SK-N-SH (cell line): Measurements from ENCODE around the gene EPHA10. TPM values are rescaled to one million over a fixed set of nuclear protein-coding genes. Genes with fewer than 3 reads are reported as not detected.
A peak's percentile ranks its signal among the peaks of the same experiment; 100 is the strongest.

ENCODE experiments used
- CTCF ChIA-PET: fragments of 300-600, 350-600 bp; formaldehyde crosslinking; extraction: SDS; loops from one replicate; lab custom pipeline; 2021; lab: Yijun Ruan, JAX
- POLR2A ChIA-PET: fragments of 350-600 bp; sonication (Branson Sonifier 250); formaldehyde crosslinking; extraction: SDS; loops from one replicate; lab custom pipeline; 2020; ENCODE audit warnings: antibody characterized with exemption, inconsistent platforms; lab: Yijun Ruan, JAX
- DNase-seq: peaks from one replicate; pipeline ENCODE4 v3.0.0; 2012
- H2AFZ ChIP-seq: fragments of 200-600 bp; sonication (generic); 2 replicates; pipeline ENCODE4 v1.8.1; 2016; ENCODE audit warnings: antibody characterized with exemption, mild to moderate bottlenecking, low read depth
- H3F3A ChIP-seq: fragments of 200-600 bp; sonication (generic); replicated peaks from 2 replicates; pipeline ENCODE3; 2016; ENCODE audit warnings: antibody characterized with exemption, mild to moderate bottlenecking; ENCODE audit not compliant: insufficient read depth
- H3K27ac ChIP-seq, 2 experiments: fragments of 200-500 bp in 1 of 2; fragments of 200-600 bp in 1 of 2; sonication (Bioruptor generic) in 1 of 2; sonication (generic), shearing (Covaris generic) in 1 of 2; 2 replicates each; pipeline versions ENCODE4 v1.5.1 to v1.6.1; 2014 to 2016; ENCODE audit warnings: low read depth in 2 of 2, inconsistent platforms in 1 of 2, low read length in 1 of 2, mild to moderate bottlenecking in 1 of 2, mixed read lengths in 1 of 2
- H3K27me3 ChIP-seq: fragments of 200-600 bp; sonication (generic), shearing (Covaris generic); 2 replicates; pipeline ENCODE4 v1.6.1; 2016; ENCODE audit warnings: mixed run types; ENCODE audit not compliant: insufficient read depth
- H3K36me3 ChIP-seq, 2 experiments: fragments of 200-500 bp in 1 of 2; fragments of 200-600 bp in 1 of 2; sonication (Bioruptor generic) in 1 of 2; sonication (generic) in 1 of 2; replicated peaks in 1 of 2; 2 replicates each; pipeline versions ENCODE3 to v1.5.1; 2014 to 2016; ENCODE audit warnings: low read length in 1 of 2, mild to moderate bottlenecking in 1 of 2; ENCODE audit not compliant: insufficient read depth in 2 of 2, control insufficient read depth in 1 of 2
- H3K4me1 ChIP-seq, 2 experiments: fragments of 200-500 bp in 1 of 2; fragments of 200-600 bp in 1 of 2; sonication (Bioruptor generic) in 1 of 2; sonication (generic), shearing (Covaris generic) in 1 of 2; 2 replicates each; pipeline versions ENCODE4 v1.5.1 to v1.6.1; 2014 to 2016; ENCODE audit warnings: low read depth in 1 of 2, low read length in 1 of 2, mixed run types in 1 of 2; ENCODE audit not compliant: insufficient read depth in 2 of 2, control insufficient read depth in 1 of 2
- H3K4me2 ChIP-seq: fragments of 200-600 bp; sonication (generic), shearing (Covaris generic); 2 replicates; pipeline ENCODE4 v1.6.1; 2017; ENCODE audit warnings: mixed run types
- H3K4me3 ChIP-seq, 2 experiments: fragments of 200-500 bp in 1 of 2; fragments of 200-600 bp in 1 of 2; sonication (Bioruptor generic) in 1 of 2; sonication (generic), shearing (Covaris generic) in 1 of 2; 2 replicates each; pipeline versions ENCODE4 v1.5.1 to v1.8.1; 2014 to 2016; ENCODE audit warnings: low read depth in 2 of 2, inconsistent platforms in 1 of 2, low read length in 1 of 2, mild to moderate bottlenecking in 1 of 2, mixed read lengths in 1 of 2, moderate library complexity in 1 of 2
- H3K79me2 ChIP-seq: fragments of 200-600 bp; sonication (generic); 2 replicates; pipeline ENCODE4 v1.8.1; 2017; ENCODE audit warnings: mild to moderate bottlenecking; ENCODE audit not compliant: insufficient read depth
- H3K9ac ChIP-seq: fragments of 200-600 bp; sonication (generic); 2 replicates; pipeline ENCODE4 v1.6.1; 2017; ENCODE audit warnings: mixed run types
- H3K9me2 ChIP-seq: fragments of 200-600 bp; sonication (generic); 2 replicates; pipeline ENCODE4 v1.6.1; 2017; ENCODE audit warnings: mixed run types
- H3K9me3 ChIP-seq: fragments of 200-600 bp; sonication (generic); 2 replicates; pipeline ENCODE4 v1.6.1; 2017; ENCODE audit warnings: mixed run types, mild to moderate bottlenecking, moderate library complexity
- H4K20me1 ChIP-seq: fragments of 200-600 bp; sonication (generic); 2 replicates; pipeline ENCODE4 v1.6.1; 2017; ENCODE audit warnings: mild to moderate bottlenecking, mixed run types; ENCODE audit not compliant: insufficient read depth
- ELF1 ChIP-seq: IDR thresholded peaks from 2 replicates; pipeline ENCODE4 v1.4.0; 2012
- EZH2phosphoT487 ChIP-seq: fragments of 200-600 bp; sonication (generic); IDR thresholded peaks from 2 replicates; pipeline ENCODE4 v1.6.1; 2017; ENCODE audit warnings: low read depth, mixed run types, mild to moderate bottlenecking, antibody characterized with exemption, moderate library complexity, borderline replicate concordance
- FOXM1 ChIP-seq: IDR thresholded peaks from 2 replicates; pipeline ENCODE4 v1.4.0; 2012; ENCODE audit warnings: low read depth, mild to moderate bottlenecking
- GABPA ChIP-seq: IDR thresholded peaks from 2 replicates; pipeline ENCODE4 v1.4.0; 2012; ENCODE audit warnings: low read depth, mild to moderate bottlenecking
- POLR2AphosphoS5 ChIP-seq: IDR thresholded peaks from 2 replicates; pipeline ENCODE4 v1.6.1; 2012; ENCODE audit warnings: low read depth, low read length
- RAD21 ChIP-seq: IDR thresholded peaks from 2 replicates; pipeline ENCODE4 v1.6.1; 2012; ENCODE audit warnings: mild to moderate bottlenecking, low read length
- RXRA ChIP-seq: IDR thresholded peaks from 2 replicates; pipeline ENCODE4 v1.4.0; 2012; ENCODE audit warnings: low read depth, mild to moderate bottlenecking, borderline replicate concordance
- YY1 ChIP-seq: IDR thresholded peaks from 2 replicates; pipeline ENCODE4 v1.4.0; 2012; ENCODE audit warnings: low read depth, mild to moderate bottlenecking
- WGBS: methylation state at CpG from one replicate; pipeline ENCODE4 v1.1.6; 2017; ENCODE audit warnings: low lambda C conversion rate; 5-methylcytosine and 5-hydroxymethylcytosine counted together
- polyA plus RNA-seq, 3 experiments: library from polyadenylated mRNA; depleted of rRNA; stranded (reverse); fragments of >200 nt; gene quantifications; 2 replicates each; pipeline ENCODE4 v1.2.3, GENCODE V29; 2012
- TF ChIP-seq, protein P1 (sequence below): fragments of 200-600 bp; sonication (generic); IDR thresholded peaks from 2 replicates; pipeline ENCODE4 v1.6.1; 2017; ENCODE audit warnings: antibody characterized with exemption, mild to moderate bottlenecking, moderate library complexity
- TF ChIP-seq, protein P2 (sequence below): IDR thresholded peaks from 2 replicates; pipeline ENCODE4 v1.4.0; 2012; ENCODE audit warnings: low read depth, borderline replicate concordance

Gene EPHA10
- polyA plus RNA-seq, 1 of the 3 experiments (the other 2 are of a cell fraction) = 0.05 TPM

DNA sequence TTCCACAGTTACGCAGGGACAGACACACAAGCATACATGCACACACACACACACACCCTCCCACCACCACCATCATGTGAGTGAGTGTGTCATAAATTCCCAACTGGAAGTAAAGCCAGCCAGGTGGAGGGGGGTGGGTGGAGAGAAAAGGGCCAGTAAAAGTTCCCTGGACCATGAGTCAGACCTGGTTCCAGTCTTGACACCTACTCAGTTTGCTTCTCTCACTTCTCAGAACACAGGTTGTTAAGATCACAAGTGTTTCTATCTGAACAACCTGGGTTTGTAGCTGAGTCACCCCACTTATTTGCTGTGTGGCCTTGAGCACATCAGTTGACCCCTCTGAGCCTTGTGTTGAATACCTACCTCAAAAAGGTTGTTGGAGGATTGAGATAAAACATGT, 9.6 kb downstream of the EPHA10 start:
- Histone ChIP-seq H3K4me2 (no peak overlapping the region), H3K4me1 (no peaks in the 10 kb centered on the region; a peak in 1 of 4 replicates), H3K9me3 (no peaks in the 10 kb centered on the region), H3K36me3 (no peaks in the 10 kb centered on the region), H4K20me1 (no peaks in the 10 kb centered on the region), H3K9ac (no peak overlapping the region), H3F3A (no peaks in the 10 kb centered on the region), H3K27ac (no peak overlapping the region), H3K9me2 (no peaks in the 10 kb centered on the region), H3K4me3 (no peak overlapping the region), H3K27me3 (peaks cover 22% of the 10 kb centered on the region), H3K79me2 (no peaks in the 10 kb centered on the region), H2AFZ (no peak overlapping the region)
- TF ChIP-seq YY1 = no peak
- TF ChIP-seq GABPA = no peak
- no peak for TF ChIP-seq EZH2phosphoT487
- TF ChIP-seq RXRA = no peak
- no peak for DNase-seq
- WGBS = 85% methylated on average over 1 of the region's 1 CpG
- ChIA-PET CTCF (interaction anchor here (0.8 to 1.2 kb wide), 2 partner anchors 11 to 68 kb away, joined by 3 to 7 read pairs; no protein-coding TSS in a partner anchor), POLR2A (no interaction called here)

DNA sequence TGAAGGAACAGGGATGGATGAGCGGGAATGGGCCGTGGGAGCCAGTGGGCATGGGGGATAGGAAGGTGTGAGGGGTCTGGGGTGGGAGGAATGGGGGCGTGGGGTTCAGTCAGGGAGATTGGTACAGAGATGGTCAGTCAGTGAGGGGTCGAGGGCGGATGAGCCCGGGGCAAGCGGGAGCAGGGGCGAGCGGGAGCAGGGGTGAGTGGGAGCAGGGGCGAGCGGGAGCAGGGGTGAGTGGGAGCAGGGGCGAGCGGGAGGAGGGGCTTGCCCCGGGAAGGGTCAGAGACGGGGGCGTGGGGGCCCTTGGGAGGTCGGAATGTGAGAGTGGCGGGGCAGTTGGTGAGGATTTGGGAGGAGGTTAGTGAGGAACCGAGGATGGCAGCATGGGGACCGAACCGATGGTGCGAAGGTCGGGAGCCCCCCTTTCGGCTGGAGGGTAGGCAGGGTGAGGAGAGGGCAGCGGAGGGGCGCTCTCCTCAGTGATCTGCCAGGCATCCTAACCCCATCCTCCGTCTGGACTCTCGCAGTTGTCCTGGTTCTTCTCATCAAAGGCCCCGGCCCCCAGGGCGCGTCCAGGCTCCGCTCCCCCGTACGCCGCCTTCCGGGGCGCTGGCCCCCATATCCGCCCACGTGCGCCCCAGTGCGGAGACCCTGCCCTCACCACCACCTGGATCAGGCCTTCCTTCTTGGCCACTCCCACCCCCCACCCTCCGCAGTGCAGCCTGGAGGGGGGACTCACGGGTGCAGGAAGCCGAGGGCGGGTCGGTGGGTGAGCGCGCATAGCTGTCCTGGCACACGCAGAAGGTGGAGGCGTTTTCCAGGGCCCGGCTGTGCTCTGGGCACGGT, 11.2 kb downstream of the EPHA10 start:
- no peaks in the 10 kb centered on the region for H3K36me3 ChIP-seq
- no peaks in the 10 kb centered on the region for H4K20me1 ChIP-seq
- DNase-seq = peak; percentile 51
- H3K4me2 ChIP-seq = no peak overlapping the region
- H3K9ac ChIP-seq = no peak overlapping the region
- no peaks in the 10 kb centered on the region for H3K9me2 ChIP-seq
- WGBS = 44% methylated on average over 38 of the region's 52 CpGs
- no peaks in the 10 kb centered on the region for H3F3A ChIP-seq
- H3K9me3 ChIP-seq = no peaks in the 10 kb centered on the region
- CTCF ChIA-PET = no interaction called here
- no peak overlapping the region for H2AFZ ChIP-seq
- POLR2A ChIA-PET = no interaction called here
- no peak overlapping the region for H3K27ac ChIP-seq
- no peaks in the 10 kb centered on the region for H3K79me2 ChIP-seq
- peaks cover 22% of the 10 kb centered on the region for H3K27me3 ChIP-seq
- H3K4me1 ChIP-seq = no peaks in the 10 kb centered on the region; a peak in 1 of 4 replicates
- H3K4me3 ChIP-seq = peak overlapping the region in 1 of 2 experiments; percentile 46; a peak in 1 of 4 replicates
- TF ChIP-seq, protein P1, sequence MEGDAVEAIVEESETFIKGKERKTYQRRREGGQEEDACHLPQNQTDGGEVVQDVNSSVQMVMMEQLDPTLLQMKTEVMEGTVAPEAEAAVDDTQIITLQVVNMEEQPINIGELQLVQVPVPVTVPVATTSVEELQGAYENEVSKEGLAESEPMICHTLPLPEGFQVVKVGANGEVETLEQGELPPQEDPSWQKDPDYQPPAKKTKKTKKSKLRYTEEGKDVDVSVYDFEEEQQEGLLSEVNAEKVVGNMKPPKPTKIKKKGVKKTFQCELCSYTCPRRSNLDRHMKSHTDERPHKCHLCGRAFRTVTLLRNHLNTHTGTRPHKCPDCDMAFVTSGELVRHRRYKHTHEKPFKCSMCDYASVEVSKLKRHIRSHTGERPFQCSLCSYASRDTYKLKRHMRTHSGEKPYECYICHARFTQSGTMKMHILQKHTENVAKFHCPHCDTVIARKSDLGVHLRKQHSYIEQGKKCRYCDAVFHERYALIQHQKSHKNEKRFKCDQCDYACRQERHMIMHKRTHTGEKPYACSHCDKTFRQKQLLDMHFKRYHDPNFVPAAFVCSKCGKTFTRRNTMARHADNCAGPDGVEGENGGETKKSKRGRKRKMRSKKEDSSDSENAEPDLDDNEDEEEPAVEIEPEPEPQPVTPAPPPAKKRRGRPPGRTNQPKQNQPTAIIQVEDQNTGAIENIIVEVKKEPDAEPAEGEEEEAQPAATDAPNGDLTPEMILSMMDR = no peak
- TF ChIP-seq, protein P2, sequence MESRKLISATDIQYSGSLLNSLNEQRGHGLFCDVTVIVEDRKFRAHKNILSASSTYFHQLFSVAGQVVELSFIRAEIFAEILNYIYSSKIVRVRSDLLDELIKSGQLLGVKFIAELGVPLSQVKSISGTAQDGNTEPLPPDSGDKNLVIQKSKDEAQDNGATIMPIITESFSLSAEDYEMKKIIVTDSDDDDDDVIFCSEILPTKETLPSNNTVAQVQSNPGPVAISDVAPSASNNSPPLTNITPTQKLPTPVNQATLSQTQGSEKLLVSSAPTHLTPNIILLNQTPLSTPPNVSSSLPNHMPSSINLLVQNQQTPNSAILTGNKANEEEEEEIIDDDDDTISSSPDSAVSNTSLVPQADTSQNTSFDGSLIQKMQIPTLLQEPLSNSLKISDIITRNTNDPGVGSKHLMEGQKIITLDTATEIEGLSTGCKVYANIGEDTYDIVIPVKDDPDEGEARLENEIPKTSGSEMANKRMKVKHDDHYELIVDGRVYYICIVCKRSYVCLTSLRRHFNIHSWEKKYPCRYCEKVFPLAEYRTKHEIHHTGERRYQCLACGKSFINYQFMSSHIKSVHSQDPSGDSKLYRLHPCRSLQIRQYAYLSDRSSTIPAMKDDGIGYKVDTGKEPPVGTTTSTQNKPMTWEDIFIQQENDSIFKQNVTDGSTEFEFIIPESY = no peak
- TF ChIP-seq FOXM1 = no peak
- TF ChIP-seq RAD21 = no peak
- no peak for TF ChIP-seq POLR2AphosphoS5
- no peak for TF ChIP-seq ELF1
